ENCODE measurements around the gene IL6R. TPM values are rescaled to one million over a fixed set of nuclear protein-coding genes. Genes with fewer than 3 reads are reported as not detected.

IL6R gene
- total RNA-seq, 3 donors from 2014 or later = 23.6 to 26.8 (median 24.0) TPM

GRCh38 chr1:154476791-154477190, 71.6 kb downstream of the IL6R start:
- no peak overlapping the region for H3K27ac ChIP-seq
- no peaks in the 10 kb centered on the region for H3K36me3 ChIP-seq
- no peaks in the 10 kb centered on the region for H3K27me3 ChIP-seq
- H3K4me1 ChIP-seq = no peaks in the 10 kb centered on the region
- no peaks in the 10 kb centered on the region for H3K9me3 ChIP-seq
- H3K4me3 ChIP-seq = no peak overlapping the region
- DNase-seq (ENCODE audit: low spot score in 2 of 2) = no peak
- intact Hi-C loops (cut with DNase I; ENCODE audit: low total_unique reads) = no loop called here
- TF ChIP-seq POLR2A (IDR thresholded peaks at IDR 0.05) (no peak), POLR2AphosphoS5 (IDR thresholded peaks at IDR 0.05) (no peak), CTCF (IDR thresholded peaks at IDR 0.05) (no peak)

GRCh38 chr1:154478013-154478412, 72.9 kb downstream of the IL6R start:
- H3K36me3 ChIP-seq = no peaks in the 10 kb centered on the region
- intact Hi-C loops (cut with DNase I; ENCODE audit: low total_unique reads) = no loop called here
- no peak overlapping the region for H3K4me3 ChIP-seq
- no peak overlapping the region for H3K27ac ChIP-seq
- no peak for DNase-seq (ENCODE audit: low spot score in 2 of 2)
- H3K4me1 ChIP-seq = no peaks in the 10 kb centered on the region
- TF ChIP-seq CTCF (IDR thresholded peaks at IDR 0.05) (no peak), POLR2A (IDR thresholded peaks at IDR 0.05) (no peak), POLR2AphosphoS5 (IDR thresholded peaks at IDR 0.05) (no peak)
- no peaks in the 10 kb centered on the region for H3K27me3 ChIP-seq
- H3K9me3 ChIP-seq = no peaks in the 10 kb centered on the region

- Histone ChIP-seq H3K4me1 (no peaks in the 10 kb centered on the region), H3K27me3 (no peaks in the 10 kb centered on the region), H3K9me3 (no peaks in the 10 kb centered on the region), H3K36me3 (no peaks in the 10 kb centered on the region), H3K4me3 (no peak overlapping the region), H3K27ac (no peak overlapping the region)
- no peak for TF ChIP-seq POLR2A (IDR thresholded peaks at IDR 0.05)
- no peak for TF ChIP-seq CTCF (IDR thresholded peaks at IDR 0.05)
- TF ChIP-seq POLR2AphosphoS5 (IDR thresholded peaks at IDR 0.05) = no peak
- intact Hi-C loops (cut with DNase I; ENCODE audit: low total_unique reads) = no loop called here
- DNase-seq (ENCODE audit: low spot score in 2 of 2) = no peak
Observed at GRCh38 chr1:154478639-154479038, 73.5 kb downstream of the IL6R start.

GRCh38 chr1:154479764-154480421, 74.8 kb downstream of the IL6R start:
- Histone ChIP-seq H3K9me3 (no peaks in the 10 kb centered on the region), H3K4me3 (no peak overlapping the region), H3K27ac (no peak overlapping the region), H3K36me3 (no peaks in the 10 kb centered on the region), H3K27me3 (no peaks in the 10 kb centered on the region), H3K4me1 (no peaks in the 10 kb centered on the region)
- peak in 1 of 2 donors; percentile 57 for DNase-seq (ENCODE audit: low spot score in 2 of 2)
- TF ChIP-seq POLR2A (IDR thresholded peaks at IDR 0.05) (no peak), CTCF (IDR thresholded peaks at IDR 0.05) (peak; percentile 79 to 92 (median 91))
- intact Hi-C loops (cut with DNase I; ENCODE audit: low total_unique reads) = no loop called here

- TF ChIP-seq POLR2AphosphoS5 (IDR thresholded peaks at IDR 0.05) (no peak), CTCF (IDR thresholded peaks at IDR 0.05) (no peak), POLR2A (IDR thresholded peaks at IDR 0.05) (no peak)
- no peak overlapping the region for H3K27ac ChIP-seq
- H3K36me3 ChIP-seq = no peaks in the 10 kb centered on the region
- intact Hi-C loops (cut with DNase I; ENCODE audit: low total_unique reads) = no loop called here
- no peak overlapping the region for H3K4me3 ChIP-seq
- H3K9me3 ChIP-seq = no peaks in the 10 kb centered on the region
- DNase-seq (ENCODE audit: low spot score in 2 of 2) = no peak
- no peaks in the 10 kb centered on the region for H3K4me1 ChIP-seq
- no peaks in the 10 kb centered on the region for H3K27me3 ChIP-seq
Observed at GRCh38 chr1:154481053-154481452, 75.9 kb downstream of the IL6R start.
